Skeletal muscle cell (primary cell): ENCODE measurements around the gene CALN1.
"Not testable (repeated sequence)": the region's sequence is repeated elsewhere in the genome, so short reads cannot be mapped to it uniquely, and the experiment has no call there.

Source experiments
- DNase-seq: peaks from one replicate; pipeline ENCODE4 v3.0.0-alpha.2; 2010; ENCODE audit warnings: low read depth
- H3K4me3 ChIP-seq: 2 replicates; pipeline ENCODE4 v1.5.1; 2011; ENCODE audit warnings: low read depth, mild to moderate bottlenecking, control low read depth, low read length, moderate library complexity

CALN1 gene

GRCh38 chr7:72413290-72413689 is 1.2 kb upstream of the CALN1 start:
- H3K4me3 ChIP-seq = no peak overlapping the region
- DNase-seq = no peak

- DNase-seq = no peak
- no peak overlapping the region for H3K4me3 ChIP-seq
Observed at GRCh38 chr7:72411419-72411818, 719 bp downstream of the CALN1 start.

- H3K4me3 ChIP-seq = no peak overlapping the region
- DNase-seq = no peak
Observed at GRCh38 chr7:72409638-72410015, 2.5 kb downstream of the CALN1 start.

GRCh38 chr7:72408966-72409637 is 3.0 kb downstream of the CALN1 start:
- DNase-seq = no peak
- no peak overlapping the region for H3K4me3 ChIP-seq

- DNase-seq = no peak
- H3K4me3 ChIP-seq = no peak overlapping the region
Observed at GRCh38 chr7:72406820-72407403, 5.2 kb downstream of the CALN1 start.

GRCh38 chr7:72405871-72406270 is 6.3 kb downstream of the CALN1 start:
- H3K4me3 ChIP-seq = no peak overlapping the region
- DNase-seq = no peak

GRCh38 chr7:72405418-72405817 is 6.7 kb downstream of the CALN1 start:
- no peak for DNase-seq
- no peak overlapping the region for H3K4me3 ChIP-seq

GRCh38 chr7:72404743-72405142 is 7.4 kb downstream of the CALN1 start:
- H3K4me3 ChIP-seq = no peak overlapping the region
- DNase-seq = no peak

GRCh38 chr7:72403458-72404076 is 8.6 kb downstream of the CALN1 start:
- no peak for DNase-seq
- H3K4me3 ChIP-seq = no peak overlapping the region

- DNase-seq = no peak
- H3K4me3 ChIP-seq = no peak overlapping the region
Observed at GRCh38 chr7:72394016-72394415, 18.1 kb downstream of the CALN1 start.

- no peak for DNase-seq
- no peak overlapping the region for H3K4me3 ChIP-seq
Observed at GRCh38 chr7:72391821-72392377, 20.2 kb downstream of the CALN1 start.

GRCh38 chr7:72386118-72386517 is 26.0 kb downstream of the CALN1 start:
- no peak overlapping the region for H3K4me3 ChIP-seq
- DNase-seq = no peak

GRCh38 chr7:72362246-72362645 is 49.9 kb downstream of the CALN1 start:
- no peak for DNase-seq
- H3K4me3 ChIP-seq = no peak overlapping the region

GRCh38 chr7:72345208-72345727 is 66.9 kb downstream of the CALN1 start:
- DNase-seq = no peak
- no peak overlapping the region for H3K4me3 ChIP-seq

GRCh38 chr7:72343991-72344390 is 68.1 kb downstream of the CALN1 start:
- DNase-seq = no peak
- H3K4me3 ChIP-seq = no peak overlapping the region

- DNase-seq, H3K4me3 ChIP-seq: not testable (repeated sequence)
Observed at GRCh38 chr7:72343354-72343753, 68.8 kb downstream of the CALN1 start.

GRCh38 chr7:72337390-72338167 is 74.6 kb downstream of the CALN1 start:
- no peak for DNase-seq
- H3K4me3 ChIP-seq = no peak overlapping the region

- no peak for DNase-seq
- no peak overlapping the region for H3K4me3 ChIP-seq
Observed at GRCh38 chr7:72336632-72337389, 75.3 kb downstream of the CALN1 start.

GRCh38 chr7:72336382-72336631 is 75.8 kb downstream of the CALN1 start:
- no peak for DNase-seq
- no peak overlapping the region for H3K4me3 ChIP-seq
